GM18505 (cell line): ENCODE data around the gene LGALS12.

ENCODE experiments used
- ATAC-seq: cut with Tn5 transposase; IDR thresholded peaks from one replicate; pipeline ENCODE4 v1.9.1; 2021; ENCODE audit not compliant: unreplicated experiment
- POLR2A ChIP-seq: IDR thresholded peaks from 4 replicates; pipeline ENCODE4 v1.6.1; 2011; ENCODE audit warnings: borderline replicate concordance; ENCODE audit not compliant: insufficient read depth, insufficient read length; ENCODE audit errors: extremely low read depth

LGALS12 gene

DNA sequence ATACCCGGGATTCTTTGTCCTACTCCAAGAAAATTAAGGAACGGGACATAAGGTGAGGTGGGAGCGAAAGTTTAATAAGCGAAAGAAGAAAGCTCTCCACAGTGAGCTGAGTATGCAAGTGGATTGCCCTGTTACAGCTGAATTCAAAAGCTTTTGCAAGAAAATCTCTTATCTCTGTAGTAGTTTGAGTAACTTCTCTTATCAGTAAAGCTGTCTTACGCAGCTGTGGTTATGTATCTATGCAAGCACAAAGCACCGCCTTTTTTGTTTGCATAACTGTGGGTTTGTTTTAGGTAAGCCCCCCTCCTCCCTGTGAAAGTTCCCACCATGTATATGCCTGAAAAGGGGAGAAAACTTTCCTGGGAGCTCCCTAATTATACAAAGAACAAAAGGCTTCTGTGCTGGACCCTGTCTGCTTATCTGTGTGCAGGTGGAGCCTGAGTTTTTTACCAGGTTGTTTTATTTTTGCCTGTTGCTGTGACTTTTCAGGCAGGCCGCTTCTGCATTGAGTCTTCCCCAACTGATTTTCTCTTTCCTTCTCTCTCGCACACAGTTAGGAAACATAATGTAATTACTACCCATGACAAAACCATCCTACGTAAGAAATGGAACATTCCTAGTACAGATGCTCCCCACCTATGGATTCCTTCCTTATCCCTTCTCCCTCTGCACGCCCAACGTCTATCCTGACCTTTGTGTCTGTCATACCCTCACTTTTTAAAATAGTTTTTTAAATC lies 14.1 kb upstream of the LGALS12 start:
- no peak for ATAC-seq
- TF ChIP-seq POLR2A = no peak

DNA sequence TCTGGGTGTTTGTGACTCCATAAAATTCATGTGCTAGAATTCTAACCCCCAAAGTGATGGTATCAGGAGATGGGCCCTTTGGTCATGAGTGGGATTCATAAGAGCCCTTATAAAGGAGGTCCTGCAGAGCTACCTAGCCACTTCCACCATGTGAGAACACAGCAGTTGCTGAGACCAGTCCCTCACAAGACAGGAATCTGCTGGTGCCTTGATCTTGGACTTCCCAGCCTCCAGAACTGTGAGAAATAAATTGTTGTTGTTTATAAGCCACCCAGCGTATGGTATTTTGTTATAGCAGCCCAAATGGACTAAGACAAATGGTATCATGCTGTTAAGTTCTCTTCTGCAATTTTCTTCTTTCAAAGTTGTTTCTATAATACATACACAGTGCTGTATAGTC lies 13.4 kb upstream of the LGALS12 start:
- no peak for TF ChIP-seq POLR2A

DNA sequence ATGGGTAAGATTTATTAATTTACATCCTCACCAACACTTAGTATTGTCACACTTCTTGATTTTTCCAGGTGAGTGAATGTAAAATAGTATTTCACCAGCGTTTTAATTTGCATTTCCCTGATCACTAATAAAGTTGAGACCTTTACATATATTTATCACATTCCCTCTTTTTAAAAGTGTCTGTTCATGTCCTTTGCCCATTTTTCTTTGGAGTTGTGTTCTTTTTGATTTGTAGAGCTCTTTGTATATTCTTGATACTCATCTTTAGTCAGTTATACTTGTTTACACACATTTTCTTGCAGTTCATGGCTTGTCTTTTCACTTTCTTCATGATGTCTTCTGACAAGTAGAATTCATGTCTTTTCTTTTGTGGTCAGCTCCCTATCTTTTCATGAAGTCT lies 12.8 kb upstream of the LGALS12 start:
- ATAC-seq = no peak
- no peak for TF ChIP-seq POLR2A

More for the DNA sequence above, 13.4 kb upstream of the LGALS12 start:
- no peak for ATAC-seq

DNA sequence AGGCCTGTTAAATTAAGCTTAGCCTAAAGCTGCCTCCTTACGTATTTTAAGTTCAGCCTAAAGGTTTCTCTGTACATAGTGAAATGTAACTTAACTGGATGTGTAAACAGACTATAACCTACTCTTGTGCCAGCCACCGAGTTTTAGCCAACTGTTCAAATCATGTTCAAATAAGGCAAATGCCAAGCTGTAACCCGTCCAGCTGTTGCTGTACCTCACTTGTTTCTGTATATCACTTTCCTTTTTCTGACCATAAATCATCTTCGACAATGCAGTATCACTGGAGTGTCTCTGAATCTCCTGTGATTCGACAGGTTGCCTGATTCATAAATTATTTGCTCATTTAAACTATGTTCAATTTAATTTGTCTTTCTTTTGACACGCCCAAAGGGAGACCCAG lies 10.9 kb upstream of the LGALS12 start:
- TF ChIP-seq POLR2A = no peak
- no peak for ATAC-seq

DNA sequence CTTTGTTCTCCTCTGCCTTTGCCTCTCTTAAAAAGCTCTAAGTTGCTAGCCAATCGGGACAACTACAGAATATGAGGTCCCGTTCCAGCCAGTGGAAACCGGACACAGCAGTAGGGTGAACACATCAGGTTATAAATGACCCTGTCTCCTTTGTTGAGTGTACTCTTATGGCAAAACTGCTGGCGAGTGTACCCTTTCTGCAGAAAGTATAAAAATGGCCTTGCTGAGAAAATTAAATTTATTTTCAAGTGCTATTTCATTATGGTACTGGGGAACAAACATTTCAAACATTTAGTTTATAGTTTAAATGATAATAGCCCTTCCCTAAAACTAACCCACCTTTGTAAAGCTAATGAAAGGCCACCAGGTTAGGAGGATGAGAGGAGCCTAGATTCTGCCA lies 6.0 kb upstream of the LGALS12 start:
- no peak for TF ChIP-seq POLR2A
- no peak for ATAC-seq

DNA sequence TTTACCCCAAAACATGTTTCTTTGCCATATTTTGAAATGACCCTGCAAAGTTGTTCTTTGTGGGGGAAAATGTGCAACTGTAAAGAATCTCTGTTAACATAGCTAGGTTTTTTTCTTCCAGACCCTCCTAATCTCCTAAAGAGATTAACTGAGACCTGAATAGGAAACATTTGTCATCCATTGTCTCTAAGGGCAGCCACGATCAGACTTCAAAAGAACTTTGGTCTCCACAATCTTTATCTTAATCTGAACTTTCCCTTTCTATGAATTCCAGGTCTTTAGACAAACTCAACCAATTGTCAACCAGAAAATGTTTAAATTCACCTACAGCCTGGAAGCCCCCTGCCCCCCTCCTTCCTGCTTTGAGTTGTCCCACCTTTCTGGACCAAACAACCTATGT lies 4.6 kb upstream of the LGALS12 start:
- no peak for ATAC-seq
- TF ChIP-seq POLR2A = no peak

DNA sequence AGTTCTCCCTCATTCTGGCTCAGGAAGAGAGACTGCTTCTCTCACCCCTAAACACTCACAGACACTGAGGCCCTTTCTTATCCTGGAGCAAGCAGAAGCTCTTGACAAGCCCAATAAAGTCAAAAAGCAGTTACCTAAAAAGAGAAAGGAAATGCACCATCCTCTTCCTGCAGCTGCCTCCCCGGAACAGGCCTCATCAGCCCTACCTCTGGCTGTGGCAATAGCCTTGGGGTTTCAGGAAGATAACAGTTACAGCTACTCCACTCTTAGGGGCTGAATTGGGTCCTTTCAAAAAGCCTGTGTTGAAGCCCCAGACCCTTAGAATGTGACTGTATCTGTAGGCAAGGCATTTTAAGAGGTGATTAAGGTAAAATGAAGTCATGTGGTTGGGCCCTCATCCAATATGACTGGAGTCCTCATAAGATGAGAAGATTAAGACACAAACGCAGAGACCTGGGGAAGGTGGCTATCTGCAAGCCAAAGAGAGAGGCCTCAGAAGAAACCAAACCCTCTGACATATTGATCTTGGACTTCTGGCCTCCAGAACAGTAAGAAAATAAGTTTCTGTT lies 3.5 kb upstream of the LGALS12 start:
- no peak for TF ChIP-seq POLR2A
- ATAC-seq = no peak

DNA sequence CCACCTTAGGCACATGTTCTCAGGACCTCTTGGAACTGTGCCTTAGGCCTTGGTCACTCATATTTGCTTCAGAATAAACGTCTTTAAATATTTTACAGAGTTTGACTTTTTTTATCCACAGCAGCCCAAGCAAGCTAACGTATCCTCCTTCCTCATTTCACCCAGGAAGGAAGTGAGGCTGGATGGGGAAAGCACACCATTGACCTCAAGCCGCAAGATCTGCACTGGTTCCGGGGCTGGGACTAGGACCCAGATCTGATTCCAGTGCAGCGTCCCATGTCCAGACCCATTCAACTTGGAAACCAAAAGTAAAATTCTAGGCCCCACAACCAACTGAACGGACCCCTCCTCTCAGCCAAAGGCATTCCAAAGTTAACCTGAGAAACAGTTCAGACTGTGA lies 2.4 kb upstream of the LGALS12 start:
- ATAC-seq = no peak
- no peak for TF ChIP-seq POLR2A

DNA sequence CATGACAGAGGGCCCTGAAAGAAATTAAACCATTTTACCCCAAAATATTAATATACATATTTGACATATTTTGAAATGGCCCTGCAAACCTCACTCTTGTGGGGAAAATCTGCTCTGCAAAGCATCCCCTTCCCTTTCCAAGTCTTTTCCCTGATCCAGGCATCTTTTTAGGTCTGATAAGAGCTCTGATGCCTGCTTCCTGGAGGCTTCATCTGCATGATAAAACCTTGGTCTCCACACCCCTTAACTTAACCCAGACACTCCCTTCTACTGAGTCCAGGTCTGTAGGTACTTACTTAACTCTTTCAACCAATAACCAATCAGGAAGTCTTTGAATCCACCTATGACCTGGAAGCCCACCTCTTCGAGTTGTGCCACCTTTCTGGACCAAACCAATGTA lies 1.8 kb upstream of the LGALS12 start:
- TF ChIP-seq POLR2A = no peak
- ATAC-seq = no peak

DNA sequence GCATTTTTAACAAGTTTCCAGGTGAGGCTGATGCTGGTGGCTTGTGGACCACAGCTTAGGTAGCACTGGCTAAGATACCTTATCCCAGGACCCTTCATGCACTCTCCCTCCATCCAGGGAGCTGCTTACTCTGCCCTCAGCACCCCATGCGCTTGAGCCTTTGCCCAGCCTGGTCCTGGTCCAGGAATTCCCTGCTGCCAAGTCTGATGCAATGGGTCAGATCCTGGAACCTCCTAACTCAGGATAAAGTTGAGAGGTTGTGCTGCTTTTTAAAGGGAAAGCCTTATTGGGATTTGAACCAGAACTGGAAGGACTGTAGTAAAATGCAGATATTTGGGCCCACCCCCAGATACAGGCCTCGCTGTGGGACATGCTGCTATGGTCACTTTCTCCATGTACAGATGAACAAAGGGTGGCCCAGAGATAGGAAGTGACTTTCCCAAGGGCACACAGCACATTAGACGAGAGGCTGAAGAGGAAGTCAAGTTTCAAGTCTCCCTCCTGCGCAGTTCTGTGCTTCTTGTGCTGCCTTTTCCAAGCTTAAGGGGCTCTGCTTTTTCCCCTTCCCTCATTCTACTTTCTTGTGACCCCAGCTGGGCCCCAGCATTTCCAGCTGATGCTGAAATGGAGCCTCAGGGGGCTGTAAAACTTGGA lies 824 bp upstream of the LGALS12 start:
- no peak for ATAC-seq
- TF ChIP-seq POLR2A = no peak

DNA sequence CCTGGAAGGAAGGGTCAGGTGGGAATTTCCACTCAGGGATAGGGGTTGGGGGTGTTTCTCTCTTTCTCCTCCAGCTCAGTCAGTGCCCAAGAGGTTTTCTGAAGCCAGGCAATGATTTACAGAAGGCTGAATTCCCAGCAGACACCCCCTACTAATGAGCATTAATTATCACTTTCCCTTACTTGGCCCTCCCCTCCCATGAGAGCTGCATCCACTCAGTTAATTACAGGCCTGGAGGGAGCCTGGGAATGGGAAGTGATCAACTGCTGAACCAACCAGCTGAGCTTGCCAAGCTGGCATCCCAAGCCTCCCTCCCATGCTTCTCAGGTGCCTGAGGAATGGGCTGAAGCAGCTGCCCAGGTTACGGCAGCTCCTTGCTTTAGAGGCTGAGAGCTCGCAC lies 992 bp downstream of the LGALS12 start:
- no peak for ATAC-seq
- no peak for TF ChIP-seq POLR2A

DNA sequence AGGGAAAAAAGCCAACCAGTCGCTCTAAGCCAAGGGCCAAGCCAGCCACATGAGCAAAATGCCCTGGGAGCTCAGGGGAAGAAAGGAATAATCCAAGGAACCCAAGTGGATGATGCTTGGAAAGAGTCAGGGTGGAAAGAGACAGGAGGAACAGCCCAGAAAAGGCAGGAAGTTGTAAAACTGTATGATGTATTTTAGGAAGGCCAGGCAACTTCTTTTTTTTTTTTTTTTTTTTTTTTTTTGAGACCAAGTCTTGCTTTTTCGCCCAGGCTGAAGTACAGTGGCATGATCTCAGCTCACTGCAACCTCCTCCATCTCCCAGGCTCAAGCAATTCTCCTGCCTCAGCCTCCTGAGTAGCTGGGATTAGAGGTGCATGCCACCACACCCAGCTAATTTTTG lies 1.6 kb downstream of the LGALS12 start:
- no peak for ATAC-seq
- TF ChIP-seq POLR2A = no peak

DNA sequence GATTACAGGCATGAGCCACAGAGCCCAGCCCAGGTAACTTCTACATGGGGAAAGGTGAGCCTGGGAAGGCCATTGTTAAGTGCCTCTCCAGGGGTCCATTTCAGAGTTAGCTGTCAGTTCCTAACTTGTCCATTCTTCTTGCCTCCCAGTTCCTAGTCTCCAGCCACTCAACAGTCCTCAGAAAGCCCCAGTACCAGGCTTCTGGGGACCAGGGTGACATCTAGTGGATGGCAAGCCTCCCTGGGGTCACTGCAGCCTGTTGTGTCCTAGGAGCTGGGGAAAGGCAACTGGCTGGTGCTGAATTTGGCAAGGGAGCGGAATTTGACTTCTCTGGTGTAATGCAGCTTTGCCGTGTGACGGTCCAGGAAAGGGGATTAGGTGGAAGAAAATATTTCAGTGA lies 2.1 kb downstream of the LGALS12 start:
- ATAC-seq = no peak
- TF ChIP-seq POLR2A = no peak

DNA sequence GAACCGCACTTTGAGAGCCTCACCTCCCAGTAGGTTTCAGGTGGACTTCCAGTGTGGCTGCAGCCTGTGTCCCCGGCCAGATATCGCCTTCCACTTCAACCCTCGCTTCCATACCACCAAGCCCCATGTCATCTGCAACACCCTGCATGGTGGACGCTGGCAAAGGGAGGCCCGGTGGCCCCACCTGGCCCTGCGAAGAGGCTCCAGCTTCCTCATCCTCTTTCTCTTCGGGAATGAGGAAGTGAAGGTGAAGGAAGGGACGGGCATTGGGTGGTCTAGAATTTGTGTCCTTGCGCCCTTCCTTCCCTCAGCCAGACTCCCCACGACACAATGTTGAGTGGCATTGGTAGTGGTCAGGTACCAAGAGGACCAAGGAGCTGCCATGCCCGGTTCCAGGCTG lies 2.9 kb downstream of the LGALS12 start:
- no peak for ATAC-seq
- no peak for TF ChIP-seq POLR2A
